ENCODE data around the gene LATS1. TPM values are rescaled to one million over a fixed set of nuclear protein-coding genes. Genes with fewer than 3 reads are reported as not detected.
A peak's percentile ranks its signal among the peaks of the same experiment; 100 is the strongest.

The LATS1 gene
- total and polyA plus RNA-seq, 8 donors: 3.8 to 109 (median 18.8) TPM

- Histone ChIP-seq H3K36me3 (peaks cover 1 to 51% (median 44%) of the 10 kb centered on the region in 4 donors), H3K9me3 (no peaks in the 10 kb centered on the region), H3K4me1 (peaks cover 3 to 17% (median 5%) of the 10 kb centered on the region in 4 donors), H3K27ac (no peak overlapping the region), H3K4me3 (no peak overlapping the region), H3K27me3 (no peaks in the 10 kb centered on the region)
- intact Hi-C loops (cut with DNase I; ENCODE audit: low total_unique reads): no loop called here
- 42 to 51% (median 45%) methylated on average over 10 of the region's 10 CpGs for WGBS, 5 donors
- DNase-seq: peak; percentile 44 to 85
- TF ChIP-seq CTCF (IDR thresholded peaks at IDR 0.05) (peak in 4 of 7 experiments; percentile 37 to 66 (median 58)), POLR2AphosphoS5 (IDR thresholded peaks at IDR 0.05) (peak in 1 of 3 donors; percentile 68), EP300 (IDR thresholded peaks at IDR 0.05) (no peak), POLR2A (IDR thresholded peaks at IDR 0.05) (no peak)
These were observed 6.0 kb upstream of the LATS1 start for GRCh38 chr6:149723771-149724417.

GRCh38 chr6:149723262-149723661 is 5.4 kb upstream of the LATS1 start:
- Histone ChIP-seq H3K4me3 (no peak overlapping the region), H3K9me3 (no peaks in the 10 kb centered on the region), H3K36me3 (peaks cover 0 to 45% (median 38%) of the 10 kb centered on the region in 4 donors), H3K4me1 (peaks cover 3 to 15% (median 8%) of the 10 kb centered on the region in 4 donors), H3K27ac (no peak overlapping the region), H3K27me3 (no peaks in the 10 kb centered on the region)
- 89 to 93% (median 91%) methylated on average over 4 of the region's 4 CpGs for WGBS, 5 donors
- TF ChIP-seq EP300 (IDR thresholded peaks at IDR 0.05): no peak
- no peak for TF ChIP-seq POLR2A (IDR thresholded peaks at IDR 0.05)
- no peak for TF ChIP-seq CTCF (IDR thresholded peaks at IDR 0.05)
- no peak for TF ChIP-seq POLR2AphosphoS5 (IDR thresholded peaks at IDR 0.05)
- intact Hi-C loops (cut with DNase I; ENCODE audit: low total_unique reads): no loop called here
- no peak for DNase-seq

GRCh38 chr6:149719531-149719930 is 1.6 kb upstream of the LATS1 start:
- H3K27ac ChIP-seq: no peak overlapping the region
- intact Hi-C loops (cut with DNase I; ENCODE audit: low total_unique reads): loop anchor here (10.0 kb wide), 1 partner anchor 175 kb away; the partner anchor contains the start of gene PPIL4
- H3K4me1 ChIP-seq: peaks cover 22 to 43% (median 31%) of the 10 kb centered on the region in 4 donors
- TF ChIP-seq POLR2AphosphoS5 (IDR thresholded peaks at IDR 0.05) (no peak), POLR2A (IDR thresholded peaks at IDR 0.05) (no peak), EP300 (IDR thresholded peaks at IDR 0.05) (no peak), CTCF (IDR thresholded peaks at IDR 0.05) (no peak)
- DNase-seq: no peak
- WGBS, 5 donors: 95 to 98% (median 96%) methylated on average over 3 of the region's 3 CpGs
- peaks cover 0 to 7% (median 1%) of the 10 kb centered on the region in 4 donors for H3K36me3 ChIP-seq
- no peaks in the 10 kb centered on the region for H3K27me3 ChIP-seq
- H3K4me3 ChIP-seq: no peak overlapping the region
- no peaks in the 10 kb centered on the region for H3K9me3 ChIP-seq

- peaks cover 19 to 53% (median 31%) of the 10 kb centered on the region in 4 donors for H3K4me1 ChIP-seq
- no peak for TF ChIP-seq EP300 (IDR thresholded peaks at IDR 0.05)
- no peak for TF ChIP-seq POLR2AphosphoS5 (IDR thresholded peaks at IDR 0.05)
- no peak for TF ChIP-seq CTCF (IDR thresholded peaks at IDR 0.05)
- TF ChIP-seq POLR2A (IDR thresholded peaks at IDR 0.05): no peak
These were observed 680 bp downstream of the LATS1 start for GRCh38 chr6:149717255-149717587.

More at GRCh38 chr6:149717255-149717587, 680 bp downstream of the LATS1 start:
- WGBS, 5 donors: 0% methylated on average over 9 of the region's 9 CpGs
- H3K4me3 ChIP-seq: peak overlapping the region; percentile 62 to 93 (median 78)
- intact Hi-C loops (cut with DNase I; ENCODE audit: low total_unique reads): loop anchor here (10.0 kb wide), 1 partner anchor 172 kb away; the partner anchor contains the start of gene PPIL4
- H3K36me3 ChIP-seq: peaks cover 0 to 6% (median 0%) of the 10 kb centered on the region in 4 donors
- no peak for DNase-seq
- H3K27me3 ChIP-seq: no peaks in the 10 kb centered on the region
- peak overlapping the region; percentile 98 to 100 (median 98) for H3K27ac ChIP-seq
- H3K9me3 ChIP-seq: no peaks in the 10 kb centered on the region
